GM18502 (cell line): ENCODE data around the gene SEPTIN3.
A peak's percentile ranks its signal among the peaks of the same experiment; 100 is the strongest.

Experiments
- ATAC-seq: cut with Tn5 transposase; IDR thresholded peaks from one replicate; pipeline ENCODE4 v1.9.1; 2021; ENCODE audit warnings: mild to moderate bottlenecking; ENCODE audit not compliant: unreplicated experiment, poor library complexity

SEPTIN3 gene

DNA sequence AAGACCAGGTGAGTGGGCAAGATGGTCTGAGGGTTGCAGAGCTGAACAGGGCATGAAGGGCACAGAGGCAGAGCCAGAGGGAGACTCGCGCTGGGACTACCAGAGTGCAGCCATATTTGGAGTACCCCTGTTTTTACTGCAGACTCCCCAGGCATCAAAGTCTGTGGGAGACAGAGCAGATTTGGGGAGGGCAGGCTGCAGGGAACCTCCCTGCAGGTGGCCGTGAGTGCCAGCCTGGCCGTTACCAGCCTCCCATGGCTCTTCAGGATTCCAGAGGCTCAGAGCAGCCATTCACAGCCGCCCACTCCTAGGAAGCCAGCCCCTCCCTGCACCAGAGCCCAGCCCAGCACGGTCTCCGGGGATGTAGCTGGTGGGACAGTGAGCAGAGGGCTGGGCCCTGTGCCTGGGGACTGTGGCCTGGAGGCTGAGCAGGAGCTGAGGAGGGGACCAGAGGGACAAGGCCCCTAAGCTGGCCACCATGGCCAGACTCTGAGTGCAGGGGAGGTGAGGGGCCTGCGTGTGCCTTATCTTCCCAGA lies at the start of gene SEPTIN3:
TSS of gene SEPTIN3 (plus strand) at position 334 of the 537 bp plus-strand sequence. CDS start 2,050 bp downstream, outside the sequence.
- ATAC-seq: no peak

- ATAC-seq: peak; percentile 14
Measured at GRCh38 chr22:41920271-41920976, 48.8 kb upstream of the SEPTIN3 start.

DNA sequence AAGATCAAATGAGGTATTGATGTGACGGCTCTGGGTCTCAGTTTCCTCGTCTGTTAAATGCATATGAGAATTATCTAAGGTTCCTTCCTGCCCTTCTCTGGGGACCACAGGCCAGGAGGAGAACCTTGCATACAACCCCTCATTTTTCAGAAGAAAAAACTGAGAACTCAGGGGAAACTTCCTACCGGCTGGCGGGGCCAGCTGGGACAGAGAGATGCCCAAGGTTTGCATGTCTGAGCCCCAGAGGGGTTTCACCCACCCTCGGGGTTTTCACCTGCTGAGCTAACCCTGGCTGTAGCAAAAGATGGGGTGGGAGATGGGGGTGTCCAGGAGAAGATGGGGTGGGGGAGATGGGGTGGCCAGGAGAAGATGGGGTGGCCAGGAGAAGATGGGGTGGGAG lies 46.9 kb upstream of the SEPTIN3 start:
- no peak for ATAC-seq

GRCh38 chr22:41922940-41923594 lies 46.2 kb upstream of the SEPTIN3 start:
- ATAC-seq: no peak

DNA sequence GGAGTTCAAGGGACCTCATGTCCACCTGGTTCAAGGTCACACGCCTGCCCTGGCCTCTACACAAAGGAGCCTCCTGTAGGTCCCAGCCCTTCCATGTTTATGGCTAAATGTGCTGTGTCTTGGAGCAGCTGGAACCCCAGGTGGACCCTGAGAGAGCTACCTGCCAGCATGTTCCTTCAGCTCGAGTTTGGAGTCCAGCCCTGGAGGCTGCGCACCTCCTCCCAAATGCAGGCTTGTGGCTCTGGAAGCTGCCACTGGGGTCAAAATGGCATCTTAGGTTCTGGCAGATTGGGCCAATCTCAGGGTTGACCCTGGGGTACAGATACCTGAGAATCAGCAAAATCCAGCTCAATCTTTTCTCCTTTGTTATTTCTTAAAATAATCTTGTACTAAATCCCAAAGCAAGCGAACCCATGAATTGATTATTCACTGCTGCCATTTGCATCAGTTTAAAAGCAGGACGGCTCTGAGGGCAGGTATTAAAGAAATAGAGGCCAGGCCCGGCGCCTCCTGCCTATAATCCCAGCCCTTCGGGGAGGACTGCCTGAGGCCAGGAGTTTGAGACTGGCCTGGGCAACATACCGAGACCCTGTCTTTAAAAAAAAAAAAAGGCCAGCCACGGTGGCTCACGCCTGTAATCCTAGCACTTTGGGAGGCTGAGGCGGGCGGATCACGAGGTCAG lies 45.5 kb upstream of the SEPTIN3 start:
- no peak for ATAC-seq

- ATAC-seq: no peak
Measured at GRCh38 chr22:41925783-41926460, 43.3 kb upstream of the SEPTIN3 start.

DNA sequence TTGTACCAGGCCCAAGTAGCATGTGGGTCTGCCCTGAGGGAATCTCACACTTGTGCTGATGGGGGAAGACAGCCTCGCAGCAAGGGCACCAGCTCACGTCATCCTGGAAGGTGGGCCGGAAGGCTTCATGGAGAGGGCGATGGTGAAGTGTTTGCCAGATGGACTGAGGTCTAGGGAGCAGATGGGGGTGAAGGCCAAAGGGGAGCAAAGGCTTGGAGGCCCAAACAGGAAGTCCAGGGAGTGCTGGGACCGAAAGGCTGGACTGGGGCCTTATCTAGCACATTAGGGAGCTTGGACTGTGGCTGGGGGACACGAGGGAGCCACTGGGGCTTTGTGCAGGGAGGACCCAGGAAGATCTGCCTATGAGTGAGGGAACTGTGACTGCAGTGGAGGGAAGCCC lies 41.4 kb upstream of the SEPTIN3 start:
- no peak for ATAC-seq

GRCh38 chr22:41928593-41929417 lies 40.4 kb upstream of the SEPTIN3 start:
- ATAC-seq: no peak

GRCh38 chr22:41929418-41929810 lies 39.8 kb upstream of the SEPTIN3 start:
- ATAC-seq: no peak

DNA sequence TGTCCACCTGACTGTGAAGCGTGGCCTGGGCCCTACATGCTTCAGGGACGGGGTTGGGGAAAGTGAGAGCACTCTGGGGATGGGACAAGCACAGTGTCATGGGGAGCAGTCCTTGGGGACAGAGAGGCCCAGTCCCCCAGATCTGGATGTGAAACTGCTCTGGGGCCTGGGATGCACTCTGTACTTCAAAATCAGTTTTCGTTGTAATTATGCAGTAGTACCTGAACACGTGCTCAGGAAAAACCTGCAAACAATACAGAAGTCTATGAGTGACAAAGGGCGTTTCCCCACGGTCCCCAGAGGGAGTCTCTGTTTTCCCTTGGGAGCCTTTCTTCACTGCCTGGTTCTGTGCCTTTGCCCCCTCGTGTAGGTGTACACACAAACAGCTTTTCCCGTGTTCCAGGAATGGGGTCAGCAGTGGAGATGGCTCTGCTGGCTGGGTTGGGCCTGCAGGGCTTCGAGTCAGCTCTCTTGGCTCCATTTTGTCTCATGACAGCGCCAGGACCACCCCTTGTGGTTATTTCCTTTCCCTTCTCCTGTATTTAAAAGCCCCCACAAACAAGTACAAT lies 37.5 kb upstream of the SEPTIN3 start:
- ATAC-seq: no peak

DNA sequence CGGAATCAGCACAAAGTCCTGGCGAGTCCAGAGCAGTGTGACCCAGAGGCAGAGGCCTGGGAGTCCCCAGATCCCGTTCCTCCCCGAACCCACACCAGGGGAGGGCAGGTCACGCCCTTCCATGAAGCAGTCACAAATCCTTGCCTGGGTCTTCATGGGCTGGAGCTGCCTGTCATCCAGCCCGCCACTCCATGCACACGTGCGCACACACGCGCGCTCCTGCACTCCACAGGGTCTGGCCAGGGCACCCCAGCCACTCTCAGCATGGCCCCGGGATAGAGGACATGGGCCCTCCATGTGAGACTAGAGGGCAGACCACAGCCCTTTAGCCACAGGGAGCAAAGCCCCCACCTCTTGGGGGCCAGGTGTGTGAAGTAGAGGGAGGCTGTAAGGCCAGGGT lies 36.9 kb upstream of the SEPTIN3 start:
- ATAC-seq: no peak

GRCh38 chr22:41933411-41934177 lies 35.6 kb upstream of the SEPTIN3 start:
- no peak for ATAC-seq

DNA sequence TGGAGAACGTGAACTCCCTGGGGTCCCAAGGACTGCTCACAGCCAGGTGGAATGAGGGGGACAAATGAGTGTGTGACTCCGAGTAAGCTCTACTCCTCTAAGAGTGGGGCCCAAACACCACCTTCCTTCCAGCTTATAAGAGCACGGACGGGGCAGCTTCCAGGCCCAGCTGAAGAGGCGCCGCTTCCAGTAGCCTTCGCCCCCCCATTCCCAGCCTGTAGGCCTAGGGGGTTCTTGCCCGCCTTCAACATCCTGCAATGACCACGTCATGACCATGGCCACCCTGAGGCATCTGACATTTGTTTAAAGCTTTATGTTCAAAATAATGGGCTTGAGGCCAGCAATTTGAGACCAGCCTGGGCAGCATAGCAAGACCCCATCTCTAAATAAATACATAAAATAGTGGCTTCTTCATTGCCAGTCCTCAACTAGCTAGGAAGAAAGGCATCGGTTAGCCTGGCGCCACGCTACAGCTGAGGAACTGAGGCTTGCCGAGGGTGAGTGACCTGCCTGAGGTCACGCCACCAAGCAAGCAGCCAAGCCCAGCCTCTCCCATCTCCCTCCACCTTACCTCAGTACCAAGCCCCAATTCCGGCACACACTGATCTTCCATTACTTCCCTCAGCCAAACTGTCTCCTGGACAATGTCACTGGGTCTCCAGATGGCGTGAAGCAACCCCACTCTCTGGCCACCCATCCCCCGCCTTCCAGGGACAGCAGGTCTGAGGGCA lies 34.8 kb upstream of the SEPTIN3 start:
- ATAC-seq: no peak

DNA sequence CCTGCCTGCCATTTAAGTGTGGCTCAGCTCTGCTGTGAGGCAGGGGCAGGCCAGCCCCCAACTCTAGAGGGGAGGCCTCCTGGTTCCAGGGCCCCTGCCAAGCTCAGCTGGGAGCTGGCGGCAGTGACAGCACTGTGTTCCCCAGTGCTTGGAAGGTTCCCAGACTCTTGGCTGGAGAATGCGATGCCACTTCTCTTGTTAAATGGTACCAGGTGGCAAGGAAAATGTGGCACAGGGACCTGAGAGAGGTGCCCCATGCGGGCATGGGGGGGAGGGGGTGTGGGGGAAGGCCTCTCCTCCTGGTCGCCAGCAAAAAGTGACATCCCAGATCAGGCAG lies 34.3 kb upstream of the SEPTIN3 start:
- no peak for ATAC-seq

DNA sequence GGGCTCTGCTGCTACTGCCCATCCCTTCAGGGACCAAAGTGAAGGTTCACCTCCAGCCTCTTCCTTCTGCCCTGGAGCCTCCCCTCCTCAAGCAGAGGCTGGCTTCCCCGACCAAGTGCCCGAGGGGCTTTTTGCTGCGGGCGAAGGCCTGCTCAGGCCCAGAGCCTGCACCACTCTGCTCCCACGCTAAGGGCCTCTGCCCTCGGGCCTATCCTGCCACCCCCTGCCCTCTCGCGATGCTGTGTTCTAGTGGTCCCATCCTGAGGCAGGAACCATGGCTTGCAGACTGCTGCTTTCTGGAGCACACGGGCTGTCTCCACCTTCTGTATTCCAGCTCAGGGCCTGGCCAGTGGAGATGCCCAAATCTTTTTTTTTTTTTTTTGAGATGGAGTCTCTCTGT lies 33.7 kb upstream of the SEPTIN3 start:
- no peak for ATAC-seq

- ATAC-seq: no peak
Measured at GRCh38 chr22:41936894-41937169, 32.4 kb upstream of the SEPTIN3 start.

- peak; percentile 49 for ATAC-seq
Measured at GRCh38 chr22:41939981-41940831, 29.0 kb upstream of the SEPTIN3 start.
